NOMO-1 treated with DMSO at 0.1 percent for 48 hours (cell line): ENCODE results near the gene IL15.
"Not testable (repeated sequence)": the region's sequence is repeated elsewhere in the genome, so short reads cannot be mapped to it uniquely, and the experiment has no call there.

ENCODE experiments used
- DNase-seq: peaks from one replicate; lab custom pipeline; 2025; ENCODE audit not compliant: unreplicated experiment; lab: John Stamatoyannopoulos, UW

Gene IL15, protein sequence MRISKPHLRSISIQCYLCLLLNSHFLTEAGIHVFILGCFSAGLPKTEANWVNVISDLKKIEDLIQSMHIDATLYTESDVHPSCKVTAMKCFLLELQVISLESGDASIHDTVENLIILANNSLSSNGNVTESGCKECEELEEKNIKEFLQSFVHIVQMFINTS

DNA sequence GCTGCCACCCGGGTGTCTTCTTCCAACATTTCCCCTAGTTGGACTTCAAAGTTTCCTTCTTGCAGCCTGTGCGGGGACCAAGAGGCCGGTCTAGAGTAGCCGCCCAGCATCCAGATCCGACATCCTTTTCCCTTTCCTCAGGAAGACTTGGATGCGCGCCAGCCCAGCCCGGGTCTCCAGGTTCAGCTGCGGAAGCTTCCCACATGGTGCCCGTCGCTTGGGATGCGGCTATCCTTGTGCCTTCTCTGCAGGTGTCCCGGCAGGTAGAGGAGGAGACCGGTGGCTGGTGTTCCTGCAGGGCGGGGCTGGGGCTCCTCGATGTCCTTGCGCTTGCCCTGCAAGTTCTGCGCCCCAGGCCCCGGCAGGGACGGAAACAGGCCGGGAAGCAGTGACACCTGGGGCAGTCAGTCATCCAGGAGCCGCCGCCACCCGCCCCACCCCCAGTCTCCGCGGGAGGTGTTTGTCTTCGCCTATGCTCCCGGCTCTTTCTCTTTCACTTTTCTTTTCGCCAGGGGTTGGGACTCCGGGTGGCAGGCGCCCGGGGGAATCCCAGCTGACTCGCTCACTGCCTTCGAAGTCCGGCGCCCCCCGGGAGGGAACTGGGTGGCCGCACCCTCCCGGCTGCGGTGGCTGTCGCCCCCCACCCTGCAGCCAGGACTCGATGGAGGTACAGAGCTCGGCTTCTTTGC is at the start of gene IL15:
Gene IL15 (plus strand): TSS at position 502 of the 689 bp plus-strand sequence. CDS start 82,882 bp downstream, outside the sequence.
- DNase-seq = no peak

DNA sequence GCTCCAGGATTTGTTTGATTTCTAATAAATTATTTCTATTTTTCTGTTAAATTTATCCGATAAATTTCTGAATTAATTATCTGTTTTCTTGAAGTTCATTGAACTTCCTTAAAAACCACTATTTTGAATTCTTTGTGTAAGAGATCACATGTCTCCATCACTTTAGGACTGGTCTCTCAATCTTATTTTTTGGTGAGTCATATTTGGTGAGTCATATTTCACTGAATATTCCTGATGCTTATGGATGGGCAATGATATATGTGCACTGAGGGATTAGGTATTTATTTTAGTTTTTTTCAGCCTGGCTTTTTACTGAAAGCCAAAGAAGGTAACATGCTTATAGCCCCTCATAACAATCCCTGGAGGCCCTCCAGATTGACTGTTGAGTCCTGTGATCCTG is 48.5 kb upstream of the IL15 start:
- no peak for DNase-seq

DNA sequence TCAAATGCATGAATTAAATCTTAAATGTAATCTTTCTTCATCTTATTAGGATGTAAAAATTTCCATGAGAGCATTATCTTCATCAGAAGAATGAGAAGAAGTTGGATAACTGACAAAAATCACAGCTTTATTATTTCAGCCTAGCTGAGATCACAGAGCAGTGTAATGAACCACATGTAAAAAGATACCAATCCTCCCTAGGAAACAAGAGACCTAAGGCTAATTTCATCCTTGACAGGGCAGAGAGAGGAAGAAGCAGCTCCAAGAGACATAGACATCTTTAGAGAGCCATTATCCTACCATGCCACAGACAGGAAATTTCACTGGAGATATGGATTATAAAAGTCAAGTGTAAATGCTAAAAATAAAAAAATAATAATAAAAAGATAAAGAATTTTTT is 40.9 kb upstream of the IL15 start:
- DNase-seq = no peak

DNA sequence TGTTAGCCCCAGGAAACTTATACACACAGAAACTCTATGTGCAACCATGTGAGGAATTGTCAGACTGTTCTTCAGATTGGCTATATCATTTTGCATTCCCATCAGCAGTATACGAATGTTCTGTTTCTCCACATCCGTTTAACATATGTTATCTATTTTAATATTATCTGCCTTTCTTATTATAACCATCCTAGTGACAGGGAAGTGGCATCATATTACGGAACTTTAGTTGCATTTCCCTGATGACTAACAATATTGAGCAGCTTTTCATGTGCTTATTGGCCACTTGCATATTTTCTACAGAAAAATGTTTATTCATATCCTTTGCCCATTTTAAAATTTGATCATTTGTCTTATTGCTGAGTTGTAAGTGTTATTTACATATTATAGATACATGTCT is 36.5 kb upstream of the IL15 start:
- no peak for DNase-seq

DNA sequence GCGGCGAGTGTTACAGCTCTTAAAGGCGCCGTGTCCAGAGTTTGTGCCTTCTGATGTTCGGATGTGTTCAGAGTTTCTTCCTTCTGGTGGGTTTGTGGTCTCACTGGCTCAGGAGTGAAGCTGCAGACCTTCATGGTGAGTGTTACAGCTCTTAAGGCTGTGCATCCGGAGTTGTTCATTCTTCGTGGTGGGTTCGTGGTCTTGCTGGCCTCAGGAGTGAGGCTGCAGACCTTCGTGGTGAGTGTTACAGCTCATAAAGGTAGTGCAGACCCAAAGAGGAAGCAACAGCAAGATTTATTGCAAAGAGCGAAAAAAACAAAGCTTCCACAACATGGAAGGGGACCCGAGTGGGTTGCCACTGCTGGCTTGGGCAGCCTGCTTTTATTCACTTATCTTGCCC is 31.7 kb upstream of the IL15 start:
- DNase-seq = not testable (repeated sequence)

DNA sequence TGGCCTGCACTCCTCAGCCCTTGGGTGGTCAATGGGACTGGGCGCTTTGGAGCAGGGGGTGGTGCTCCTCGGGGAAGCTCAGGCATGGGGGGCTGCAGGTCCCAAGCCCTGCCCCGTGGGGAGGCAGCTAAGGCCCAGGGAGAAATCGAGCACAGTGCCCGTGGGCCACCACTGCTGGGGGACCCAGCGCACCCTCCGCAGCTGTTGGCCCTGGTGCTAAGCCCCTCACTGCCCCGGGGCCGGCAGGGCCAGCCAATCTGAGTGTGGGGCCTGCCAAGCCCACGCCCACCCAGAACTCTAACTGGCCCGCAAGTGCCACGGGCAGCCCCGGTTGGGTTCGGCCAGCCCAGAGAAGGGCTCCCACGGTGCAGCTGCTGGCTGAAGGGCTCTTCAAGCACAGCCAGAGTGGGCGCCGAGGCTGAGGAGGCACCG is 30.9 kb upstream of the IL15 start:
- no peak for DNase-seq

DNA sequence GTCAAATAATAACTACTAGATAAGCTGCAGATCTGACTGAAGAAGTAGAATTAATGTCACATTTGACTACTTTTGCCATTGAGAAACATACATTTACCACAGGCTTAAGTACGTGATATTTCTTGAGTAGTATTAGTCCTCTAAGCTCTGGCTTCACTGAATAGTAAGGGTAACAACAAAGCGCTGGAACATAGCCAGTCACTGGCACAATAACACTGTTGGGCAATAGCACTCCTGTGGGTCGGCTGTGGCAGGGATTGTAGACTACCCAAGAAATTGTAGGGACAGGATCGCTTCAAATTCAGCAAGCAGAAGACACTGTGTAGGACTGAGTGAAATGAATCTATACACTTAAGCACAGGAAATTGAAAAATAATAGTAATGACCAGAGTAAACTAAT is 27.1 kb upstream of the IL15 start:
- DNase-seq = no peak

DNA sequence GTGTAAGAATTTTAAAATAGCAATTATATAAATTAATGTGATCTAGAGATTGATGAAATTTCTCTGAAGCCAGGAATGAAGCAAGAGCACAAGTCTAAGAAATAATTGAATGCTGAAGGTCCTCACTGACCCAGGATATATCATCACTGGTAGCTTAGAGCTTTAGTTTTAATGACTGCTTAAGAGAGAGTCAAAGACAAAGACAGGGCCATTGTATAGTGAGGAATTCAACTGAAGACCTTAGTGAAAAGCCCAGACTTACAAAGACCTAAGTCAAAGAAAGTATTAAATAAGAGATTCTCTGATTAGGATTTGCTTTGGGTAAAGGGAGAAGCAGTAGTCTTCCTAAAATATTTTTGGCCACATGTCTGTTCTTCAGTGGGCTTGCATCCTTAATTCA is 26.0 kb upstream of the IL15 start:
- DNase-seq = no peak

DNA sequence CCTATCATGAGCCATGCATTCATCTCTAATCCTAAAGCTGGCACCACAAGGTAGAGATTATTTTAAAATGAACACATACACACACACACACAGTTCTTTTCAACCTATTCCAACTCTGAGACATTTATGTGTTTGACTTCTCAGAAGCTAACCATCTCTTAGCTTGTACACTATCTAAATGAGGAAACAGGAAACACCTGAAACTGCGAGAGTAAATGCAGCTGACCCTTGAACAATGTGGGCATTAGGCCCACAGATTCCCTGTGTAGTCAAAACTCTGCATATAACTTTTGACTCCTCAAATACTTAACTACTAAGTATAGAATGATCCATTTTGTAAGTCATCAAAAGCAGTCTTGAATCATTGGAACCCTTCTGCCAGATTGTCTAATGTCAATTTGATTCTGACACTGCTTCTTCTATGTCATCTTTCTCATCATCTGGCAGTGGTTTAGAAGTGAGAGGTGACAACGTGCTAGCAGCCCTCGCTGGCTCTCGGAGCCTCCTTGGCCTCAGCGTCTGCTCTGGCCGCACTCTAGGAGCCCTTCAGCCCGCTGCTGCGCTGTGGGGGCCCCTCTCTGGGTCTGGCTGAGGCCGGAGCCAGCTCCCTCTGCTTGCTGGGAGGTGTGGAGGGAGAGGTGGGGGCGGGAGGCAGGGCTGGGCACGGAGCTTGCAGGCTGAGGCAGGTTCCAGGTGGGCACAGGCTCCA is 21.4 kb upstream of the IL15 start:
- DNase-seq = no peak

DNA sequence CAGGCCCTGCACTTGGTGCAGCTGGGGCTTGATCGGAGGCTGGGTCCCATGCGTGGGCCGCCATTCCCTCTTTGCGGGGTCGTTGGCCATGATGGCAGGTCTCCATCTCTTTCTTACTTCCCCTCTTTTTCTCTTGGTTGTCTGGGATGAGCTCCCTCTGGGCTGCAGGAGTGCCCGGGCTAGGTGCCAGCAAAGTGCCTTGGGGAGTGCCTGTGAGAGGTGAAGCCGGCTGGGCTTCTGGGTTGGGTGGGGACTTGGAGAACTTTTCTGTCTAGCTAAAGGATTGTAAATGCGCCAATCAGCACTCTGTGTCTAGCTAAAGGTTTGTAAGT is 20.8 kb upstream of the IL15 start:
- DNase-seq = not testable (repeated sequence)

DNA sequence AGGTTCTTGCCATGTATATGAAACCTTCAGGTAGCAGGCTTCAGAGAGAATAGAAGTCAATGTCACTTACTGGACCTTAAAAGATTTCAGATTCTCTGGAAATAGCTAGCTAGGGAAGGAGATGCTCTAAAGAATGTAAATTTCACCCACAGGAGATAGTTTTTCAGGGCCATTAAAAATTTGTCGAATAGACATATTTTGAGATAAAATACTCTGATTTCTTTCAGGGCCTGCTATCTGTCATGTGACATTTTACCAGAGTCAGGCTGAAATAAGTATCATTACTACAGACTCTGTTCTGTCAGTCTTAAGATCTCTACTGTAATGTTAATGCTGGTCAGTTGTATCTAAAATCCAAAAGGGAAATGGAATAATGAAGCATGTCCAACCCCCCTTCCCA is 15.7 kb upstream of the IL15 start:
- no peak for DNase-seq

DNA sequence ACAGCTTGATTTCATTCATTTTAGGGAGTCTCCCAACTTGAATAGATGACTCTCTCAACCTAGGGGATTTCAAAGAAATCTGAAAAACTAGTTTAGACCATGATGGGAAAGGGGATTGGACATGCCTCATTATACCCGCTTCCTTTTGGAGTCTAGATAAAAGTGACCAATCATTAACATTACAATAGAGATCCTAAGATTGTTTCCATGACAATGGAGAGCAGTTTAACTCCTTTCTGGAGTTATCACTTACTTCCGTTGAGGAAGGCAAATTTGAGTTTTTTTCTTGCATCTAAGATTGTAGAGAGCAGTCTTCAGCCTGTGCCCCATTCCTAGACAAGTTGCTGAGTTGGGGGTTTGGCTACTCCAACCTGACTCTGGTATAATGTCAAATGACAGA is 11.4 kb upstream of the IL15 start:
- DNase-seq = no peak

DNA sequence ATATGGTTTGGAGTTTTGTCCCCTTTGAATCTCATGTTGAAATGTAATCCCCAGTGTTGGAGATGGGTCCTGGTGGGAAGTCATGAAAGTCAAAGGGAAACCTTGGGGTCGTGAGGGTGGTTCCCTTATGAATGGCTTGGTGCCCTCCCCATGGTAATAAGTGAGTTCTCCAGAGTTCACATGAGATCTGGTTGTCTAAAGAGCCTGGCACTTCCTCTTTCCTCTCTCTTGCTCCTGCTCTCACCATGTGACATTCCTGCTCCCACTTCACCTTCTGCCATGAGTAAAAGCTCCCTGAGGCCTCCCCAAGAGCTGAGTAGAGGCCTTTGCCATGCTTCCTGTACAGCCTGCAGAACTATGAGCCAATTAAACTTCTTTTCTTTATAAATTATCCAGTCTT is 5.5 kb upstream of the IL15 start:
- no peak for DNase-seq

DNA sequence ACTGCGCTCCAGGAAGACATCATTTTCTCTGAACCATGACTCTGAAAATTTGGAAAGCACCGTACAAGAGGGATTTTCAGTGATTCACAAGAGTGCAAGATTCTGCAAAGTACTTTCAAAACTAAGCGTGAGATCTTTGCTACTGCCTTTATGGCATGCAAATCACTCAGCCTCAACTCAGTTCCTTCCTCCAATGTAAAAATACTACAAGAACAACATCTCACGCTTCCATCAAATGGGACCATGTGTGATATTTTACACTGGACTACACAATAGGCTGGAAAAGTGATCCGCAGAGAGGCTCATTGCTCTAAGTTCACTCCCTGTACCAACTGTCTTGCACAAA is 674 bp upstream of the IL15 start:
- no peak for DNase-seq

DNA sequence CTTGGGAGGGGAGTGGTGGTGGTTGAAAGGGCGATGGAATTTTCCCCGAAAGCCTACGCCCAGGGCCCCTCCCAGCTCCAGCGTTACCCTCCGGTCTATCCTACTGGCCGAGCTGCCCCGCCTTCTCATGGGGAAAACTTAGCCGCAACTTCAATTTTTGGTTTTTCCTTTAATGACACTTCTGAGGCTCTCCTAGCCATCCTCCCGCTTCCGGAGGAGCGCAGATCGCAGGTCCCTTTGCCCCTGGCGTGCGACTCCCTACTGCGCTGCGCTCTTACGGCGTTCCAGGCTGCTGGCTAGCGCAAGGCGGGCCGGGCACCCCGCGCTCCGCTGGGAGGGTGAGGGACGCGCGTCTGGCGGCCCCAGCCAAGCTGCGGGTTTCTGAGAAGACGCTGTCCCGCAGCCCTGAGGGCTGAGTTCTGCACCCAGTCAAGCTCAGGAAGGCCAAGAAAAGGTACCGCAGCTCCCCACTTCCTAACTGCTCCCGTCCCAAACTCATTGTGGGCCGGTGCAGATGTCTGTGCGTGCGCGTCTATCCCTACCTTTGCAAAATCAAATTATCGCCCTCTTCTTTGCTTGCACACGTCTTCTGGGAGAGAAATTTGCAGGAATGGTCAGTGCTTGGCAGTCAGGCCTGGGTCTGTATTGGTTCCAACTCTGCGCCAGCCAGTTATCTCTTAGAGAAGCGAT is 533 bp downstream of the IL15 start:
- no peak for DNase-seq

DNA sequence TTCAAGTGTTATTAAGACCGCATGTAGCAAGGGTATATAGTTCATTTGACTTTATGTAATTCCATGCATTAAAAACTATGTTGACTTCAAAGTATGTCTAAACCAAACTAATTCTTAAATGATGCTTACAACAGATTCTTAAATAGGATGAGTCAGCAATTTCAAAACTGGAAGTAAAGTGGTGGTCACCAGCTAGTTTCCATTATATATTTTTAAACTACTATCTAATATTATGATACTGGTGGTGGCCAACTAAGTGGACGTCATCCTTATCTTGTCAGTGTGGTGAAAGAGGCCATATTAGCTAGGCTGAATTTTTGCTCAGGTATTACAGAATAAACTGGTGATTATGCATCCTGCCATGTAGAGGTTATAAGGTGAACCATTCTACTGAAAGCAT is 1.2 kb downstream of the IL15 start:
- DNase-seq = no peak

DNA sequence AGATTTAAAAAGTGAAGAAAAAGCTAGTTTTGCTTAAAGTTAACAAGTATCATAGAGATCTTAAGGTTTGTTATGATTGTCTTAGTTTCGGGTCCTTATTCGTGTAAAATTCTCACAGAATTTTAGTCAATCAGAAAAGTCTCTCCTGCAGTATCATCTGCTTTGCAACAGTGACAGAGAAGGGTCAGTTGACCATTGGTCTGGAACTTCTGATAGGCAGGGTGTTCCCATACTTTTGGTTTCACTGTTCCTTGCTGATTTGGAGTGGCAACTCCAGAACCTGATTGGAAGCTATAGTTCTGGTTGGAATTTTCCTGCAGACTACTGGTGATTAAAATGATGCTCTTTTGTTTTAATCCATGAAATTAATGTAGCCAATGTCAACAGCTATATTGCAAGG is 1.8 kb downstream of the IL15 start:
- DNase-seq = no peak

DNA sequence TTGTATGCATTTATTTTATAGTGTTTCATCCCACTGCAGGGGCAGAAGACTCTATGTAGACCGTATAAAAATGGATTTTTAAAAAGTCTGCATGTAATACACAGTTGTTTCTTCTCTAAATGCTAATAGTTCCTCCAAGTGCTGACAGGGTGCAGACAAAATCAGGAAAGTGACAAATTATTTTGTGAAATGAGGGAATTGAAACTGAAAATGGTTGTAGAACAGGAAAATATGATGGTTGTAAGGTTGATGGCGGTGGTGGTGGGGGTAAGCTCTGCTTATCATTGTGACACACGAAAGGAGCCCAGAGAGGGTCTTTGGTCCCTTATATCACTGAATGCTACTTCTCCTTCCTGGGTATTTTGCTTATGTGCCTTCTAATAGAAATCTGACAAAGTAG is 4.3 kb downstream of the IL15 start:
- no peak for DNase-seq

DNA sequence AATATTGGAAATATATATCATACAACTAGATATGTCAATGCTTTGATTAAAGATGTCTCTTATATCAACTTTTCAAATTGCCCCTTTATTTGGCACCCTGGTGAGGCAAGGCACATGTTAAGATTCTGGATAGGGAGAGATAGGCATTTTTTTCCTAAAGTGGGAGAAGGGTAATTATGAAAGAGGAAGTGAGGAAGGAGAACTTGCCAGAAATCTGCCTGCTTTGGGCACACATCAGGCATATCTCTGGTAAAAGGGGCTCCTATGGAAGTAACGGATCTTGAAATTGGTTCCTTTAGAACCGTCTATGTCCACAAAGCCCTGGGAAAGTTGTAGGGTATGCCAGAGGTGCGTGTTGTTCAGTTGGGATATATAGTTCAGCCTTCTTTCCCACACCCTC is 5.7 kb downstream of the IL15 start:
- no peak for DNase-seq

DNA sequence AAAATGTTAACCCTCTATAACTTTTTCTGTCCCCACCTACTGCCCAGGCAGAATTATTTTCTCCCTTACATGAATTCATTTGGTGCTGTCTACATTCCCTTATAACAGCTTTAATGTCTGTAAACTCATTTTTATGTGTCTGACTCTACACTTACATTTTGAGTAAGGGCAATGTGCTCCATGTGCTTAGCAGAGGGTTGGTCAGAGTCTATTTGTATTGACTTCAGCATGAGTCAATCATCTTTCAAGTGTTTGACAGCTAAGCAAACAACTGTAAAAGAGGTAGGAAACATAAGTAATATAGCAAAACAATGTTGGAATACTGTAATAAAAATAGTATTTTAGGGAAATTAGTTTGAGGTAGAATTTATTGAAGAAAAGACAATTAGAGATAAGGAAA is 6.3 kb downstream of the IL15 start:
- no peak for DNase-seq

DNA sequence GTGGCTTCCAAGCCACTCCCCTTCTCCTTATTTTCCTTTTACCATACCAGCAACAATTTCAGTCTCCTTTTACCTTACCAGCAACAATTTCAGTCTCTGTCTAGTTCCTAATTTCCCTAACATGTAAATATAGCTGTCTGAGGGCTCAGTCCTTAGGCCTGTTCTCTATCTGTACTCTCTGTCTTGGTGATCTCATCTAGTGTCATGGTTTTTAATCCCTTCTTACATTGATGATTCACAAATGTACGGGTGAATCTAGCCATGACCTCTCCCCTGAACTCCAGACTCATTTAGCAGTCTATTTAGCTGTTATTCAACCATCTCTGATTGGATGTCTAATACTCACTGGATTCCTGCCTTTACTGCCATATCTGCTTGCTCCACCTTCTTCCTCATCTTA is 7.2 kb downstream of the IL15 start:
- DNase-seq = no peak
